Ascending aorta (tissue), 2 donors: Measurements from ENCODE around the gene STAB1. TPM values are rescaled to one million over a fixed set of nuclear protein-coding genes. Genes with fewer than 3 reads are reported as not detected.

Source experiments
- DNase-seq, 2 donors: peaks; one replicate each; pipeline ENCODE4 v3.0.0-alpha.2; 2019; ENCODE audit warnings: low spot score in 2 of 2
- H3K27ac ChIP-seq, 2 donors: fragments of 200-600 bp; sonication (generic); one replicate each; pipeline ENCODE4 v1.5.1; 2016 to 2017; ENCODE audit warnings: mild to moderate bottlenecking in 1 of 2
- H3K27me3 ChIP-seq: fragments of 200-600 bp; sonication (generic); one replicate; pipeline ENCODE4 v1.5.1; 2017
- H3K36me3 ChIP-seq, 2 donors: fragments of 200-600 bp; sonication (generic); one replicate each; pipeline ENCODE4 v1.5.1; 2016
- H3K4me1 ChIP-seq, 2 donors: fragments of 200-600 bp; sonication (generic); one replicate each; pipeline ENCODE4 v1.5.1; 2016 to 2017; ENCODE audit warnings: mild to moderate bottlenecking in 1 of 2
- H3K4me3 ChIP-seq, 2 donors: fragments of 200-600 bp; sonication (generic); one replicate each; pipeline ENCODE4 v1.5.1; 2016 to 2017; ENCODE audit warnings: mild to moderate bottlenecking in 1 of 2
- H3K9me3 ChIP-seq, 2 donors: fragments of 200-600 bp; sonication (generic); one replicate each; pipeline ENCODE4 v1.5.1; 2016
- intact Hi-C: fragments of 100-400 bp; cut with DNase I; formaldehyde crosslinking; loops from one replicate; pipeline ENCODE4 v1.15.1; 2023
- total RNA-seq: library from RNA; depleted of rRNA; stranded (reverse); fragments of >200 nt; gene quantifications from one replicate; pipeline ENCODE4 v1.1.0, GENCODE V29; 2016
- TF ChIP-seq, protein P1 (sequence below), 3 experiments: fragments of 200-600 bp in 2 of 3; fragments of 450-650 bp in 1 of 3; sonication (generic) in 2 of 3; IDR thresholded peaks; one replicate each; pipeline ENCODE4 v1.5.1; 2016 to 2019; ENCODE audit warnings: antibody characterized with exemption in 3 of 3, mild to moderate bottlenecking in 1 of 3, moderate library complexity in 1 of 3

Gene STAB1
- total RNA-seq, 1 donor from 2014 or later: 363 TPM

DNA sequence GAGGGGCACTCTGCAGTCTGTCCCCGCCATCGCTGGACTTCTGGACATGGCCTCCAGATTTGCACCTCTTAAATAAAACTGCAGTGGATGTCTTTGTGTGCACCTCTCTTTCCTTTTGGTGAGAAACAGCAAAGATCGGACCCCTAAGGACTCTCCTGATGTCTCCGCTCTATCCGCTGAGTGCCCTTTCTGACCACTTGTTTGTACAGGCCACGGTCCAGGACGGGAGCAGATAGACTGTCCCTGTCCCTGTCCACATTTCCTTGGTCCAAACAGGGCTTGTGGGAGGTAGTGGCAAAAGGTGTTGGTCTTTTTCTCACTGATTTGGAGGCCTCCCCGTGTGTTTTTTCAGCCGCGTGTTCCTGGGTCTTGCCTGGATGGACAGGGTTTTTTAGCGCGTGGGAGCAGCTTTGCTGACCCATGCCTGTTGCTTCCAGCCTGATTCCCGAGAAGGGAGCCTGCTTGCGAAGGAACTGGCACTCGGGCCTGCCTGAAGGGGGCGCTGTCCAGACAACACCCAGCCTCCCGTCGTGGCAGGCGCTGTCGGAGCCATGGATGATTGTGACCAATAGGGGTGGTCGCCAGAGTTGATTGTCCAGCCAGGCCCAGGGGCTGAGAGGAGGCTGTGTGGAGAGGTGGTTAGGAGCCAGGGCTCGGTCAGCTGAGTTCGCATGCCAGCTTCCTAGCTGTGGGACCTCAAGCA lies 13.2 kb upstream of the STAB1 start:
- intact Hi-C loops: no loop called here
- H3K9me3 ChIP-seq: no peaks in the 10 kb centered on the region
- DNase-seq: no peak
- peaks cover 77 to 89% of the 10 kb centered on the region in 2 donors for H3K36me3 ChIP-seq
- peaks cover 0 to 3% of the 10 kb centered on the region in 2 donors for H3K4me1 ChIP-seq
- H3K4me3 ChIP-seq: no peak overlapping the region
- no peak overlapping the region for H3K27ac ChIP-seq
- H3K27me3 ChIP-seq: no peaks in the 10 kb centered on the region
- TF ChIP-seq, protein P1, sequence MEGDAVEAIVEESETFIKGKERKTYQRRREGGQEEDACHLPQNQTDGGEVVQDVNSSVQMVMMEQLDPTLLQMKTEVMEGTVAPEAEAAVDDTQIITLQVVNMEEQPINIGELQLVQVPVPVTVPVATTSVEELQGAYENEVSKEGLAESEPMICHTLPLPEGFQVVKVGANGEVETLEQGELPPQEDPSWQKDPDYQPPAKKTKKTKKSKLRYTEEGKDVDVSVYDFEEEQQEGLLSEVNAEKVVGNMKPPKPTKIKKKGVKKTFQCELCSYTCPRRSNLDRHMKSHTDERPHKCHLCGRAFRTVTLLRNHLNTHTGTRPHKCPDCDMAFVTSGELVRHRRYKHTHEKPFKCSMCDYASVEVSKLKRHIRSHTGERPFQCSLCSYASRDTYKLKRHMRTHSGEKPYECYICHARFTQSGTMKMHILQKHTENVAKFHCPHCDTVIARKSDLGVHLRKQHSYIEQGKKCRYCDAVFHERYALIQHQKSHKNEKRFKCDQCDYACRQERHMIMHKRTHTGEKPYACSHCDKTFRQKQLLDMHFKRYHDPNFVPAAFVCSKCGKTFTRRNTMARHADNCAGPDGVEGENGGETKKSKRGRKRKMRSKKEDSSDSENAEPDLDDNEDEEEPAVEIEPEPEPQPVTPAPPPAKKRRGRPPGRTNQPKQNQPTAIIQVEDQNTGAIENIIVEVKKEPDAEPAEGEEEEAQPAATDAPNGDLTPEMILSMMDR (IDR thresholded peaks at IDR 0.05): peak in 2 of 3 experiments; percentile 17 to 43

DNA sequence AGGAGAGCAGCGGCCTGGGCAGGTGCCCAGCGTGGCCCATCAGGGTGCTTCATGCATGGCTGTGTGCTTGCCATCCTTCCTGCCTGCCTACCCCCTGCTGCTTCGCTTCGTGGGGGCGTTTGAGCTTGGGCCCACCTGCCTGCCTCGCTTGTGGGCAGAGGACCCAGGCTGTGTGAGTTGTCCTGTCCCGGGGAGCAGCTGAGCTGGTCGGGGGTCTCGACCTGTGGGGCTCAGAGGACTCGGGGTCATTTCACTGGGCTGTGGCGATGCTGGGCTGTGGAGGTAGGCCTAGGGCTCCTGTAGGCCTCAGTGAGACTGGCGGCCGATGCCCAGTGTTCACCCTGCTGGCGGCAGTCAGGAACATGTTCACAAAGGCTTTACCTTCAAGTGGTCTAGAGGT lies 12.1 kb upstream of the STAB1 start:
- DNase-seq: no peak
- no peaks in the 10 kb centered on the region for H3K27me3 ChIP-seq
- peak overlapping the region; percentile 23 to 24 for H3K27ac ChIP-seq
- H3K9me3 ChIP-seq: no peaks in the 10 kb centered on the region
- intact Hi-C loops: no loop called here
- no peak overlapping the region for H3K4me3 ChIP-seq
- H3K36me3 ChIP-seq: peaks cover 77 to 89% of the 10 kb centered on the region in 2 donors
- H3K4me1 ChIP-seq: peaks cover 0 to 3% of the 10 kb centered on the region in 2 donors
- TF ChIP-seq, protein P1 (IDR thresholded peaks at IDR 0.05): no peak

DNA sequence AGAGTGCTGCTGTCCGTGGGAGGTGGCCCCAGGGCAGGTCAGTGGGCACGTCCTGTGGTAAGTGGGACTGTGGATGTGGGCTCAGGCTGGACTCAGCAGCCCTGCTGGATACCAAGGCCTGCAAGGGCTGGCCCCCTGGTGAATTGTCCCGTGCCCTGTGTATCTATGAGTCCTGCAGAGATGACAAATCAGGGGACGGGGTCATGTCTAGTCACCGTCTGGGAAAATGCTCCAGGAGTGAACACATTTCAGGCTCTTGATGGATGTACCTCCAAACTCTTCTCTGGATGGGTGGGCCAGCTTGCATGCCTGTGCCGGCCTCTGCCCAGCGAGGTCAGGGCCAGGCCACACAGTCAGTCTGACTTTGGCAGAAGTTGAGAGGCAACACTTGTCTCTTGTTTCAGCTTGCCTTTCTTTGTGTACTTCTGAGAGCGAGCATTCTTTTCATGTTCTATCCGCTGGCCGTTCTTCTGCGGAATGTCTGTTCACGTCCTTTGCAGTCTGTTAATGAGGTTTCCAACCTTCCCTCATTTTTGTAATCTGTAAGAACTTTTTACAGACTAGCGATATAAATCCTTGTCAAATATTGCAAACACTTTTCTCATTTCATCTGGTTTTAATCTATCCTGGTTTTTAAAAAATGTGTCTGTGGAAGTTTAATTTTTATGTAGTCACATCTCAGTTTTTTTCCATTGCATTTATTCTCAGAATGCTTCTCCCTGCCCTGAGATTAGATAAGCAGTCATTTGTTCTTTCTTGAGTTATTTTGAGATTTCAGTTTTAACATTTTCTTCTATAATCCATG lies 11.4 kb upstream of the STAB1 start:
- H3K36me3 ChIP-seq: peaks cover 77 to 89% of the 10 kb centered on the region in 2 donors
- H3K4me3 ChIP-seq: no peak overlapping the region
- H3K27ac ChIP-seq: peak overlapping the region; percentile 40 to 51
- H3K4me1 ChIP-seq: peaks cover 0 to 3% of the 10 kb centered on the region in 2 donors
- intact Hi-C loops: no loop called here
- TF ChIP-seq, protein P1 (IDR thresholded peaks at IDR 0.05): no peak
- H3K9me3 ChIP-seq: no peaks in the 10 kb centered on the region
- no peak for DNase-seq
- no peaks in the 10 kb centered on the region for H3K27me3 ChIP-seq

DNA sequence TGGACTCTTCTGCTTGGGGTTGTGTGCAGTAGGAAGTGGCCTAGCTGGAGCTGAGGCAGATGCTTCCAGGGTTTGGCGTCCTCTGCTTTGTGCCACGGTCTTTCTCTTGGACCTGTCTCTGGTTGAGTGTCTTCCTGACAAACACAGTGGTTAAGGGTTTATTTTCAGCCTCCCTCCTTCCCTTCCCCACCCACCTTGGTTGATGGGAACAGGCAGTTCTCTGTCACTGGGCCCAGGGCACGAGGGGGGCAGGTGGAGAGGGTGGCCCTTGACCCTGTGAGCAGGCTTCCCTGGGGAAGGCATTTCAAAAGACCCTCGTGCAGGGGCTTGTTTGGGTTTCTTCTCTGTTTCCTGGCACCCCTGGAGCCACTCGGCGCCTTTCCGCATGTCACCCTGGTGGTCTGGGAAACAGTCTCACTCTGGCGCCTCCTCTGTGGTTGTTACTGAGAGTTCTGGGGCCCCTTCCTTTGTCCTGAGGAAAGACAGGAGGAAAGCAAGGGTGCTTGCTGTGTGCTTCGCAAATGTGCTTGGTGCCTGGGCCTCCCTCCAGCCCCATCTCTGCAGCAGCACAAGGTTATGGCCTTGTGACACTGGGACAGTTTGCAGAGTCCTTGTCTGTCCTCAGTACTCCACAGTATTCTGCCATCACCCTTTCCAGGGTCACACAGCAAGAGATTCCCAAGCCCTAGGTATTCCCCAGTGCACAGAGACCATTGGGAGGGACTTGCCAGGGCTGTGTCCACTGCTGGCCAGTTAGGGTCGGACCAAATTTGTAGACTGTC lies 10.3 kb upstream of the STAB1 start:
- Histone ChIP-seq H3K27me3 (no peaks in the 10 kb centered on the region), H3K9me3 (no peaks in the 10 kb centered on the region), H3K4me1 (peaks cover 0 to 4% of the 10 kb centered on the region in 2 donors), H3K27ac (peak overlapping the region; percentile 40 to 51), H3K4me3 (no peak overlapping the region), H3K36me3 (peaks cover 77 to 89% of the 10 kb centered on the region in 2 donors)
- TF ChIP-seq, protein P1 (IDR thresholded peaks at IDR 0.05): no peak
- intact Hi-C loops: no loop called here
- DNase-seq: no peak

DNA sequence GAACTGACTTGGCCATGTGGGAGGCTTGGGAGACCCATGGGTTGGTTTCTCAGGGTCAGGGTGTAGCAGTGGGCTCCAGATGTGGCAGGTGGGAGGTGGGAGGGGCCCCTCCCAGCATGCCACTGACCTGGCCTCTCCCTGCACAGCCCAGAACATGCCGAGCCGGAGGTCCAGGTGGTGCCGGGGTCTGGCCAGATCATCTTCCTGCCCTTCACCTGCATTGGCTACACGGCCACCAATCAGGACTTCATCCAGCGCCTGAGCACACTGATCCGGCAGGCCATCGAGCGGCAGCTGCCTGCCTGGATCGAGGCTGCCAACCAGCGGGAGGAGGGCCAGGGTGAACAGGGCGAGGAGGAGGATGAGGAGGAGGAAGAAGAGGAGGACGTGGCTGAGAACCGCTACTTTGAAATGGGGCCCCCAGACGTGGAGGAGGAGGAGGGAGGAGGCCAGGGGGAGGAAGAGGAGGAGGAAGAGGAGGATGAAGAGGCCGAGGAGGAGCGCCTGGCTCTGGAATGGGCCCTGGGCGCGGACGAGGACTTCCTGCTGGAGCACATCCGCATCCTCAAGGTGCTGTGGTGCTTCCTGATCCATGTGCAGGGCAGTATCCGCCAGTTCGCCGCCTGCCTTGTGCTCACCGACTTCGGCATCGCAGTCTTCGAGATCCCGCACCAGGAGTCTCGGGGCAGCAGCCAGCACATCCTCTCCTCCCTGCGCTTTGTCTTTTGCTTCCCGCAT lies 7.9 kb upstream of the STAB1 start:
- DNase-seq: no peak
- TF ChIP-seq, protein P1 (IDR thresholded peaks at IDR 0.05): no peak
- Histone ChIP-seq H3K4me3 (no peak overlapping the region), H3K27me3 (no peaks in the 10 kb centered on the region), H3K36me3 (peaks cover 79 to 90% of the 10 kb centered on the region in 2 donors), H3K27ac (no peak overlapping the region), H3K9me3 (no peaks in the 10 kb centered on the region), H3K4me1 (peaks cover 0 to 6% of the 10 kb centered on the region in 2 donors)
- intact Hi-C loops: no loop called here
